HepG2 (cell line): ENCODE data around the gene KXD1. TPM values are rescaled to one million over a fixed set of nuclear protein-coding genes. Genes with fewer than 3 reads are reported as not detected.

Experiments
- CCDC6 ChIP-seq: sonication (generic); formaldehyde crosslinking; IDR thresholded peaks from 2 replicates; pipeline ENCODE4 v1.8.1; 2022; ENCODE audit warnings: mild to moderate bottlenecking, missing genetic modification reagents, moderate library complexity
- IRF2 ChIP-seq: IDR thresholded peaks from 2 replicates; pipeline ENCODE4 v1.6.1; 2018; ENCODE audit warnings: missing genetic modification reagents, missing compliant biosample characterization
- MTA1 ChIP-seq: sonication (generic); formaldehyde crosslinking; IDR thresholded peaks from 2 replicates; pipeline ENCODE4 v1.4.0; 2020; ENCODE audit warnings: missing genetic modification reagents, mild to moderate bottlenecking, borderline replicate concordance
- SIN3B ChIP-seq: fragments of 150-350 bp; IDR thresholded peaks from 2 replicates; pipeline ENCODE4 v1.6.1; 2014; ENCODE audit warnings: low read length
- ZNF451 ChIP-seq: sonication (generic); formaldehyde crosslinking; IDR thresholded peaks from 2 replicates; pipeline ENCODE4 v1.5.0; 2020; ENCODE audit warnings: mild to moderate bottlenecking, missing genetic modification reagents
- ZNF530 ChIP-seq: sonication (generic); formaldehyde crosslinking; IDR thresholded peaks from 2 replicates; pipeline ENCODE4 v1.5.0; 2020; ENCODE audit warnings: low read depth, mild to moderate bottlenecking, missing genetic modification reagents
- ZNF598 ChIP-seq: sonication (generic); formaldehyde crosslinking; IDR thresholded peaks from 2 replicates; pipeline ENCODE4 v1.5.1; 2020; ENCODE audit warnings: mild to moderate bottlenecking, missing genetic modification reagents, borderline replicate concordance
- polyA plus RNA-seq, 8 experiments: library from polyadenylated mRNA; depleted of rRNA in 3 of 8; stranded (reverse) in 7 of 8; unstranded in 1 of 8; fragments of >200 nt; fragmentation: Illumina TruSeq in 4 of 8; extraction: Trizol in 4 of 8; gene quantifications; 2 replicates each; pipeline versions ENCODE4 v1.2.1 to v1.2.3, GENCODE V29; 2011 to 2016; ENCODE audit warnings: low read depth in 4 of 8, missing spikeins in 1 of 8, mixed read lengths in 1 of 8; ENCODE audit not compliant: insufficient read depth in 1 of 8
- total RNA-seq, 5 experiments: library from RNA; depleted of rRNA; stranded (reverse); fragments of >200 nt; fragmentation: Illumina TruSeq; extraction: Trizol; gene quantifications; 2 replicates each; pipeline ENCODE4 v1.2.3, GENCODE V29; 2016; ENCODE audit warnings: low read depth in 1 of 5
- TF ChIP-seq, protein P1 (sequence below): sonication (generic); formaldehyde crosslinking; IDR thresholded peaks from 2 replicates; pipeline ENCODE4 v1.9.0; 2021; ENCODE audit warnings: mild to moderate bottlenecking, missing genetic modification reagents

Gene KXD1
- total and polyA plus RNA-seq, 2 of the 13 experiments (the other 11 are each of a cell fraction or from before 2014, with no cell fraction given), result 44.6 to 143 TPM

DNA sequence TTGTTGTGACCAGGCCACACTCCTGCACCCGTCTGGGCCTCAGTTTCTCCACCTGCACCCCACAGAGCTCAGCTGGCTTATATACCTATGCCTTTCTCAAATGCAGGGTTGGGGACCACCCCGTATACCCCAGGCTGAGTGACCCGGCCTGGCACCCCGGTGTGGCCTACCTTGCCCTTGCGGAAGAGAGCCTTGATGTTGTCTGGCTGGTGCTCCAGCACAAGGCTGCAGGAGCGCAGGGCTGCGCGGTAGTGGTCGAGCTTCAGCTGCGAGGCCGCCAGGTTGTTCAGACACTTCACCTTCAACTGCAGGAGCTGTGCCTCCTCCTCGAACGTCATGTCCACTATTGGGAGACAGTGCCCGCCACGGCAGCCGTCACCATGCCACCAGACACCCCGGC is 20.2 kb upstream of the KXD1 start (continued):
- TF ChIP-seq, protein P1, sequence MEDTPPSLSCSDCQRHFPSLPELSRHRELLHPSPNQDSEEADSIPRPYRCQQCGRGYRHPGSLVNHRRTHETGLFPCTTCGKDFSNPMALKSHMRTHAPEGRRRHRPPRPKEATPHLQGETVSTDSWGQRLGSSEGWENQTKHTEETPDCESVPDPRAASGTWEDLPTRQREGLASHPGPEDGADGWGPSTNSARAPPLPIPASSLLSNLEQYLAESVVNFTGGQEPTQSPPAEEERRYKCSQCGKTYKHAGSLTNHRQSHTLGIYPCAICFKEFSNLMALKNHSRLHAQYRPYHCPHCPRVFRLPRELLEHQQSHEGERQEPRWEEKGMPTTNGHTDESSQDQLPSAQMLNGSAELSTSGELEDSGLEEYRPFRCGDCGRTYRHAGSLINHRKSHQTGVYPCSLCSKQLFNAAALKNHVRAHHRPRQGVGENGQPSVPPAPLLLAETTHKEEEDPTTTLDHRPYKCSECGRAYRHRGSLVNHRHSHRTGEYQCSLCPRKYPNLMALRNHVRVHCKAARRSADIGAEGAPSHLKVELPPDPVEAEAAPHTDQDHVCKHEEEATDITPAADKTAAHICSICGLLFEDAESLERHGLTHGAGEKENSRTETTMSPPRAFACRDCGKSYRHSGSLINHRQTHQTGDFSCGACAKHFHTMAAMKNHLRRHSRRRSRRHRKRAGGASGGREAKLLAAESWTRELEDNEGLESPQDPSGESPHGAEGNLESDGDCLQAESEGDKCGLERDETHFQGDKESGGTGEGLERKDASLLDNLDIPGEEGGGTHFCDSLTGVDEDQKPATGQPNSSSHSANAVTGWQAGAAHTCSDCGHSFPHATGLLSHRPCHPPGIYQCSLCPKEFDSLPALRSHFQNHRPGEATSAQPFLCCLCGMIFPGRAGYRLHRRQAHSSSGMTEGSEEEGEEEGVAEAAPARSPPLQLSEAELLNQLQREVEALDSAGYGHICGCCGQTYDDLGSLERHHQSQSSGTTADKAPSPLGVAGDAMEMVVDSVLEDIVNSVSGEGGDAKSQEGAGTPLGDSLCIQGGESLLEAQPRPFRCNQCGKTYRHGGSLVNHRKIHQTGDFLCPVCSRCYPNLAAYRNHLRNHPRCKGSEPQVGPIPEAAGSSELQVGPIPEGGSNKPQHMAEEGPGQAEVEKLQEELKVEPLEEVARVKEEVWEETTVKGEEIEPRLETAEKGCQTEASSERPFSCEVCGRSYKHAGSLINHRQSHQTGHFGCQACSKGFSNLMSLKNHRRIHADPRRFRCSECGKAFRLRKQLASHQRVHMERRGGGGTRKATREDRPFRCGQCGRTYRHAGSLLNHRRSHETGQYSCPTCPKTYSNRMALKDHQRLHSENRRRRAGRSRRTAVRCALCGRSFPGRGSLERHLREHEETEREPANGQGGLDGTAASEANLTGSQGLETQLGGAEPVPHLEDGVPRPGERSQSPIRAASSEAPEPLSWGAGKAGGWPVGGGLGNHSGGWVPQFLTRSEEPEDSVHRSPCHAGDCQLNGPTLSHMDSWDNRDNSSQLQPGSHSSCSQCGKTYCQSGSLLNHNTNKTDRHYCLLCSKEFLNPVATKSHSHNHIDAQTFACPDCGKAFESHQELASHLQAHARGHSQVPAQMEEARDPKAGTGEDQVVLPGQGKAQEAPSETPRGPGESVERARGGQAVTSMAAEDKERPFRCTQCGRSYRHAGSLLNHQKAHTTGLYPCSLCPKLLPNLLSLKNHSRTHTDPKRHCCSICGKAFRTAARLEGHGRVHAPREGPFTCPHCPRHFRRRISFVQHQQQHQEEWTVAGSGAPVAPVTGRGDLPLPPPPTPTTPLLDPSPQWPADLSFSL (CRISPR knock-in tag), result no peak
- TF ChIP-seq IRF2 (CRISPR knock-in tag) (no peak), MTA1 (CRISPR knock-in tag) (no peak), SIN3B (no peak), ZNF451 (CRISPR knock-in tag) (no peak), CCDC6 (no peak), ZNF598 (CRISPR knock-in tag) (no peak), ZNF530 (CRISPR knock-in tag) (no peak)
